GM12878 (cell line): ENCODE results near the gene CTSH. TPM values are rescaled to one million over a fixed set of nuclear protein-coding genes. Genes with fewer than 3 reads are reported as not detected.

Experiments
- ATF7 ChIP-seq: fragments of 450-650 bp; IDR thresholded peaks from 2 replicates; pipeline ENCODE4 v1.6.1; 2016; ENCODE audit warnings: low read depth, mild to moderate bottlenecking
- EGR1 ChIP-seq, 2 experiments: IDR thresholded peaks; 1 replicate in 1 of 2; 2 replicates in 1 of 2; pipeline ENCODE4 v1.6.1; 2011 to 2012; ENCODE audit warnings: low read depth in 2 of 2, low read length in 2 of 2, borderline replicate concordance in 1 of 2, mild to moderate bottlenecking in 1 of 2, moderate library complexity in 1 of 2
- EP300 ChIP-seq, 2 experiments: fragments of 150-350 bp in 1 of 2; IDR thresholded peaks; 2 replicates each; pipeline ENCODE4 v1.6.1; 2011 to 2012; ENCODE audit warnings: low read depth in 2 of 2, low read length in 2 of 2, borderline replicate concordance in 1 of 2, improper control_type of control experiment in 1 of 2, inconsistent platforms in 1 of 2; ENCODE audit not compliant: control insufficient read depth in 1 of 2
- MEF2B ChIP-seq: fragments of 450-650 bp; IDR thresholded peaks from 2 replicates; pipeline ENCODE4 v1.6.1; 2018; ENCODE audit warnings: mild to moderate bottlenecking, moderate library complexity; ENCODE audit not compliant: partially characterized antibody, poor library complexity, severe bottlenecking
- NFIC ChIP-seq: IDR thresholded peaks from 2 replicates; pipeline ENCODE4 v1.6.1; 2012; ENCODE audit warnings: low read depth, mild to moderate bottlenecking, inconsistent platforms, low read length, moderate library complexity
- PAX5 ChIP-seq: IDR thresholded peaks from 2 replicates; pipeline ENCODE4 v1.6.1; 2011; ENCODE audit warnings: low read depth, low read length, borderline replicate concordance
- RBBP5 ChIP-seq: fragments of 200-600 bp; sonication (generic); conservative IDR thresholded peaks from 2 replicates; pipeline ENCODE4 v1.6.1; 2016
- SMC3 ChIP-seq: IDR thresholded peaks from 2 replicates; pipeline ENCODE4 v1.6.1; 2011; ENCODE audit warnings: low read length, improper control_type of control experiment, borderline replicate concordance
- ZNF592 ChIP-seq: fragments of 450-650 bp; IDR thresholded peaks from 2 replicates; pipeline ENCODE4 v1.6.1; 2017; ENCODE audit warnings: mild to moderate bottlenecking, moderate library complexity
- polyA plus RNA-seq, 11 experiments: library from polyadenylated mRNA; depleted of rRNA in 4 of 11; unstranded in 6 of 11; stranded (reverse) in 5 of 11; fragments of >200 nt; fragmentation: Nextera tagmentation in 4 of 11; fragmentation: Illumina TruSeq in 1 of 11; extraction: Ambion mirVana in 4 of 11; extraction: Trizol in 1 of 11; gene quantifications; 1 replicate in 1 of 11; 2 replicates in 10 of 11; pipeline versions ENCODE4 v1.2.1 to v1.2.3, GENCODE V29; 2011 to 2016; ENCODE audit warnings: inconsistent platforms in 2 of 11, missing spikeins in 2 of 11, low read depth in 1 of 11
- total RNA-seq, 4 experiments: library from RNA; depleted of rRNA in 3 of 4; stranded (reverse); fragments of >200 nt in 3 of 4; fragmentation: Illumina TruSeq in 1 of 4; extraction: Trizol in 1 of 4; gene quantifications; 2 replicates each; pipeline versions ENCODE4 v1.2.1 to v1.2.3, GENCODE V29; 2013 to 2021
- TF ChIP-seq, protein P1 (sequence below): IDR thresholded peaks from 2 replicates; pipeline ENCODE4 v1.6.1; 2012; ENCODE audit warnings: low read depth, low read length, improper control_type of control experiment

Gene CTSH
- total and polyA plus RNA-seq, 10 of the 15 experiments (the other 5 are each of a cell fraction or from before 2014, with no cell fraction given), result 30.2 to 1,212 (median 519) TPM

DNA sequence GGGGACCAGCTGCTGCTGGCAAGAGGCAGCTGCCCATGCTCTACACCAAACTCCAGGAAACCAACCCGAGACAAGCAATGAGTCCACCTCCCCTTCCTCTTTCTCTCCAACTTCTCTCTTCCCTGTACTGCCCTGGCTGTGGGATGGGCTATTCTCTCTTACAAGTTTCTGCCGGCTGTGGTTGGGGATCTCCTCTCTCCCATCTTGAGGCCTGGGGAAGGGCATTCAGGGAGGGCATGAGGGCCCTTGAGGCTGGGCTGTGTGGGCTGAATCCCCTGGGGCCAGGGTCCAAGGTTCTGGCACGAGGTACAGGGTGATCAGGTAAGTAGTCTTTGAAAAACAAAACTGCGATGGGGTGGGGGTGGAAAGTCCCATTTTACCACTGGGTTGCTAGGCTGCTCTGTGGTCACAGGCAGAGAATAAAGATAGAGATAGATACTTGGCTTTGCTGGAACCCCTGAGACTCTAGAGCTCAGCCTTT lies 32.3 kb upstream of the CTSH start (continued):
- TF ChIP-seq ZNF592 (peak; percentile 18; the same call in 1 of the 2 replicates), NFIC (peak; percentile 70), ATF7 (peak; percentile 45), PAX5 (peak; percentile 50; the same call in 1 of the 2 replicates), EGR1 (IDR thresholded peaks at IDR 0.05; ENCODE audit: borderline replicate concordance in 1 of 2, low read depth in 2 of 2, low read length in 2 of 2) (peak in 1 of 2 experiments; percentile 74; a peak in 2 of 3 replicates), EP300 (IDR thresholded peaks at IDR 0.05; ENCODE audit: borderline replicate concordance in 1 of 2, control insufficient read depth in 1 of 2, low read depth in 2 of 2, low read length in 2 of 2) (peak; percentile 70 to 78; a peak in 3 of 4 replicates), RBBP5 (no peak), MEF2B (peak; percentile 99), SMC3 (peak; percentile 9; the same call in 1 of the 2 replicates)
- TF ChIP-seq, protein P1, sequence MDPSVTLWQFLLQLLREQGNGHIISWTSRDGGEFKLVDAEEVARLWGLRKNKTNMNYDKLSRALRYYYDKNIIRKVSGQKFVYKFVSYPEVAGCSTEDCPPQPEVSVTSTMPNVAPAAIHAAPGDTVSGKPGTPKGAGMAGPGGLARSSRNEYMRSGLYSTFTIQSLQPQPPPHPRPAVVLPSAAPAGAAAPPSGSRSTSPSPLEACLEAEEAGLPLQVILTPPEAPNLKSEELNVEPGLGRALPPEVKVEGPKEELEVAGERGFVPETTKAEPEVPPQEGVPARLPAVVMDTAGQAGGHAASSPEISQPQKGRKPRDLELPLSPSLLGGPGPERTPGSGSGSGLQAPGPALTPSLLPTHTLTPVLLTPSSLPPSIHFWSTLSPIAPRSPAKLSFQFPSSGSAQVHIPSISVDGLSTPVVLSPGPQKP, result no peak
